ENCODE results near the gene DHRS13. TPM values are rescaled to one million over a fixed set of nuclear protein-coding genes. Genes with fewer than 3 reads are reported as not detected.

The DHRS13 gene, protein sequence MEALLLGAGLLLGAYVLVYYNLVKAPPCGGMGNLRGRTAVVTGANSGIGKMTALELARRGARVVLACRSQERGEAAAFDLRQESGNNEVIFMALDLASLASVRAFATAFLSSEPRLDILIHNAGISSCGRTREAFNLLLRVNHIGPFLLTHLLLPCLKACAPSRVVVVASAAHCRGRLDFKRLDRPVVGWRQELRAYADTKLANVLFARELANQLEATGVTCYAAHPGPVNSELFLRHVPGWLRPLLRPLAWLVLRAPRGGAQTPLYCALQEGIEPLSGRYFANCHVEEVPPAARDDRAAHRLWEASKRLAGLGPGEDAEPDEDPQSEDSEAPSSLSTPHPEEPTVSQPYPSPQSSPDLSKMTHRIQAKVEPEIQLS
- total RNA-seq, result 1 to 10 TPM; 7.3 to 9.9 TPM

DNA sequence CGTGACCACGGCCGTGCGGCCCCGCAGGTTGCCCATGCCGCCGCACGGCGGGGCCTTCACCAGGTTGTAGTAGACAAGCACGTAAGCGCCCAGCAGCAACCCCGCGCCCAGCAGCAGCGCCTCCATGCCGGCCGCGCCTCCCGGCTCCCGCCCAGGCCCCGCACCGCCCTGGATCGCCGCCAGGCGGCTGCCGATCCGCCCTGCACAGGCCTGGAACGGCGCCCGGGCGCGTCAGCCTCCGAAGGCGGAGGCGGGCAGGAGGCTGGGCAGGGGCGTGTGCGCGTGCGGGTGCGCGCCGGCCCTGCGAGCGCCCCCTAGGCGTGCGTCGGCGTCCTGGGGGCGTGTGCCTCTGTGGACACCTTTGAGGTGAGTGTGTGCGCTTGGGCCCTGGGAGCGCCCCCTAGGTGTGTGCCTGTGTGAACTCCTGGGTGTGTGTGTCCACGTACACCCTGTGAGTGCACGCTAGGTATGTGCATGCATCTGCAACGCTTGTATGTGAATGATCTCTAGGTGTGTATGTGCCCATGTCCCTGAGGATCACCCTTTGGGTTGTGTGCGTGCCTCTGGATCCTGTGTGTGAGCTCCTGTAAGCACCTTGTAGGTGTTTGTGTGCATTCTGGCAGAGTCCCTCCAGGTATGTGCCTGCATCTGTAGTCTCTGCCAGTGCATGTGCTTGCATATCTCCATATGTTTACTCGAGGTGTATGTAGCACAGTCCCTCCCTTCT lies at the start of gene DHRS13:
TSS of gene DHRS13 (minus strand) at position 261 of the 727 bp plus-strand sequence. CDS start at position 126, 135 bp downstream.
- intact Hi-C loops (cut with DNase I), result no loop called here

DNA sequence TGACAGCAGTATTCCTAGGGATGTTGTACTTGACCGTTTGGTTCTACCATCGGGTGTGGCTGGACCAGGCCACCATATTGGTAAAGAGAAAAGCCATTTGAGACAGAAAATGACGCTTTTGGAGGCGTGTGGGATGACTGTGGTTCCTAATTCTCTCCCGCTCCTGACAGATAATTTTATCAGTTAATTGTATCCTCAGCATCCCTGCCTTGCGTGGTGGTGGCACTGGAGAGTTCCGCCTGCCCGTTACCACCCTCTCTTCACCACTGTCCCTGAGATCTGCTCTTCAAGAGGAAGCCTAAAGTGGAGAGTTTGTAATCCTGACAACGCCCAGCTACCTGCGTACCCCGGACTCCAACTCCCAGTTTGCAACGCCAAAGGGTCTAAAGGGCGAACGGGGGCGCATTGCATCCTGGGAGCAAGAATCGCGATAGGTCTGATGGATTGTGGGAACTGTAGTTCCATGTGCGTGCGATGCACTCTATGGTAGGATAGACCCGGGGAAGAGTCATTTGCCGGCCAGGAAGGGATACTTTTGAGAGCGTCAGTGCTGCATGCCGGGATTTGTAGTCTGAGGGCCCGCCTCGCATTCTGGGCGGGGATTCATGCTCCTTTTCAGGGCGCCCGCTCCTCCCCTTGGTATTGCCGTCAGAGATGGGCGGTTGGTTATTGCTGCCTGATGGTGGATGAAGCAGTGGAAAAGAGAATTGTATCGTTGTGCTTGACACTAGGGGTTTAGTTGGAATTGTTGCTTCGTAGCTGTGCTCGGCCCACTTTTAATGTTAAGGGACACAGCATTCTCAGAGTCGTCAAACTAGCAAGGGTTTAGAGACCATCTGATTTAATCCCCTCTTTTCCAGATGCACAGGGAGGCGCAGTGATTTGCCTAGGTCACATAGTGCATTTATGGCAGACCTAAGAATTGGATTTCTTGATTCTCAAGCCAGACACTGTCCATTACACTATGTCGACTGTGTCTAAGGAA lies 49.4 kb upstream of the DHRS13 start:
- intact Hi-C loops (cut with DNase I), result loop anchor here (10.0 kb wide), 1 partner anchor 333 kb away; no protein-coding TSS in a partner anchor
- peak; percentile 8 to 80 (median 76) for TF ChIP-seq POLR2A (IDR thresholded peaks at IDR 0.05)
- TF ChIP-seq, protein P1, sequence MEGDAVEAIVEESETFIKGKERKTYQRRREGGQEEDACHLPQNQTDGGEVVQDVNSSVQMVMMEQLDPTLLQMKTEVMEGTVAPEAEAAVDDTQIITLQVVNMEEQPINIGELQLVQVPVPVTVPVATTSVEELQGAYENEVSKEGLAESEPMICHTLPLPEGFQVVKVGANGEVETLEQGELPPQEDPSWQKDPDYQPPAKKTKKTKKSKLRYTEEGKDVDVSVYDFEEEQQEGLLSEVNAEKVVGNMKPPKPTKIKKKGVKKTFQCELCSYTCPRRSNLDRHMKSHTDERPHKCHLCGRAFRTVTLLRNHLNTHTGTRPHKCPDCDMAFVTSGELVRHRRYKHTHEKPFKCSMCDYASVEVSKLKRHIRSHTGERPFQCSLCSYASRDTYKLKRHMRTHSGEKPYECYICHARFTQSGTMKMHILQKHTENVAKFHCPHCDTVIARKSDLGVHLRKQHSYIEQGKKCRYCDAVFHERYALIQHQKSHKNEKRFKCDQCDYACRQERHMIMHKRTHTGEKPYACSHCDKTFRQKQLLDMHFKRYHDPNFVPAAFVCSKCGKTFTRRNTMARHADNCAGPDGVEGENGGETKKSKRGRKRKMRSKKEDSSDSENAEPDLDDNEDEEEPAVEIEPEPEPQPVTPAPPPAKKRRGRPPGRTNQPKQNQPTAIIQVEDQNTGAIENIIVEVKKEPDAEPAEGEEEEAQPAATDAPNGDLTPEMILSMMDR (IDR thresholded peaks at IDR 0.05), result peak in 1 of 7 experiments; percentile 16
- WGBS, 2 donors, result 5 to 7% methylated on average over 29 to 36 of the region's 36 CpGs
- peak overlapping the region; percentile 3 to 34 for H3K4me3 ChIP-seq
- peaks cover 25% of the 10 kb centered on the region for H3K4me1 ChIP-seq
- peak; percentile 97 to 99 (median 98) for DNase-seq
- peak; percentile 79 for ATAC-seq
- no peaks in the 10 kb centered on the region for H3K9me3 ChIP-seq
- H3K27me3 ChIP-seq, result no peaks in the 10 kb centered on the region
- no peaks in the 10 kb centered on the region for H3K36me3 ChIP-seq (replicated peaks in 1 of 2; ENCODE audit: insufficient read depth in 1 of 2, low read depth in 2 of 2)
- peak overlapping the region; percentile 92 to 100 (median 98) for H3K27ac ChIP-seq

More for the DNA sequence above, at the start of gene DHRS13:
- DNase-seq (peak; percentile 92 to 97 (median 94)), ATAC-seq (peak; percentile 93)
- Histone ChIP-seq H3K27me3 (no peaks in the 10 kb centered on the region), H3K9me3 (no peaks in the 10 kb centered on the region), H3K4me1 (peaks cover 31% of the 10 kb centered on the region), H3K27ac (peak within 1 kb of the TSS; percentile 13 to 87 (median 85)), H3K4me3 (peak within 1 kb of the TSS; percentile 47 to 54), H3K36me3 (replicated peaks in 1 of 2; ENCODE audit: insufficient read depth in 1 of 2, low read depth in 2 of 2) (peaks cover 0 to 10% of the 10 kb centered on the region in 2 donors)
- TF ChIP-seq, protein P1 (IDR thresholded peaks at IDR 0.05), result peak; percentile 75 to 99 (median 93)
- no peak for TF ChIP-seq POLR2A (IDR thresholded peaks at IDR 0.05)
- 0 to 1% methylated on average over 1 to 47 of the region's 55 CpGs for WGBS, 2 donors

DNA sequence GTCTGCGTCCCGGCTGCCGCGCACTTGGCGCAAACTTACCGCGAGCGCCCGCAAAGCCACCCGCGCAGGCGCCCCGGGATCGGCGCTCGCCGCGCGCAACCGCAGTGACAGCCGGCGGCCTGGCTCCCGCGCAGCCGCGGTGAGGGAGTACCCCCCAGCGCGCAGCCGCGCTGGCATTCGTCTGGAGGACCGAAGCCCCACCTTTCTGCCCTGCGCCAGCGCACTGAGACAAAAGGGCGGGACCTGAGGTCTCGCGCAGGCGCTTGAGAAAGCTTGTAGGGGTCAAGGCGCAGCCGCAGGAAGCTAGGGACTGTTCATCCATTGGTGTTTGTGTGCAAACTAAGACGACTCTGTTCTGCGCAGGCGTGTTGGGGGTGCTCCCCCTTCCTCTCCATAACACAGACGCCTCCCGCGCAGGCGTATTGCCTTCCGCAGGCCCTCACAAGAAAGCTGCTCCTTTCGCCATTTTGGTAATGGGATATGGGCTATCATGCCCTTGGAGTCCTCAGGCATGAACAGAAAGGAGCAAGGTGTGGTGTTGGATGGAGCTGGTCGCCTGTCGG lies 48.6 kb upstream of the DHRS13 start, which contains the start of gene PHF12:
TSS of gene PHF12 (minus strand) at position 91 of the 563 bp plus-strand sequence. CDS start 558 bp downstream, outside the sequence.
- Histone ChIP-seq H3K9me3 (no peaks in the 10 kb centered on the region), H3K27ac (peak within 1 kb of the TSS; percentile 95 to 100 (median 98)), H3K36me3 (replicated peaks in 1 of 2; ENCODE audit: insufficient read depth in 1 of 2, low read depth in 2 of 2) (no peaks in the 10 kb centered on the region), H3K4me1 (peaks cover 33% of the 10 kb centered on the region), H3K4me3 (peak within 1 kb of the TSS; percentile 67 to 96), H3K27me3 (no peaks in the 10 kb centered on the region)
- WGBS, 2 donors, result 0% methylated on average over 6 to 51 of the region's 51 CpGs
- TF ChIP-seq, protein P1 (IDR thresholded peaks at IDR 0.05), result peak in 1 of 7 experiments; percentile 4
- TF ChIP-seq POLR2A (IDR thresholded peaks at IDR 0.05), result peak; percentile 67 to 88 (median 85)
- peak; percentile 84 for ATAC-seq
- intact Hi-C loops (cut with DNase I), result loop anchor here (10.0 kb wide), 1 partner anchor 333 kb away; no protein-coding TSS in a partner anchor
- DNase-seq, result peak; percentile 100
